ENCODE measurements around the gene PNMA6E.

PNMA6E gene

GRCh38 chrX:153434801-153435200 lies 33.7 kb upstream of the PNMA6E start:
- DNase-seq, result no peak

GRCh38 chrX:153433781-153434285 lies 32.7 kb upstream of the PNMA6E start:
- DNase-seq, result no peak

- DNase-seq, result no peak
These were observed 32.1 kb upstream of the PNMA6E start for GRCh38 chrX:153433161-153433680.

- no peak for DNase-seq
These were observed 29.6 kb upstream of the PNMA6E start for GRCh38 chrX:153430796-153431195.

- no peak for DNase-seq
These were observed 25.1 kb upstream of the PNMA6E start for GRCh38 chrX:153426204-153426603.

GRCh38 chrX:153423652-153424051 lies 22.5 kb upstream of the PNMA6E start:
- no peak for DNase-seq

GRCh38 chrX:153421856-153422255 lies 20.7 kb upstream of the PNMA6E start:
- DNase-seq, result no peak

- no peak for DNase-seq
These were observed 19.9 kb upstream of the PNMA6E start for GRCh38 chrX:153420851-153421599.

- DNase-seq, result no peak
These were observed 16.5 kb upstream of the PNMA6E start for GRCh38 chrX:153417637-153418036.

- no peak for DNase-seq
These were observed 15.8 kb upstream of the PNMA6E start for GRCh38 chrX:153416781-153417450.

GRCh38 chrX:153414856-153415510 lies 13.8 kb upstream of the PNMA6E start:
- peak; percentile 72 for DNase-seq

GRCh38 chrX:153413731-153414130 lies 12.6 kb upstream of the PNMA6E start:
- DNase-seq, result no peak

- no peak for DNase-seq
These were observed 11.9 kb upstream of the PNMA6E start for GRCh38 chrX:153412746-153413720.

GRCh38 chrX:153411988-153412574 lies 10.9 kb upstream of the PNMA6E start:
- peak; percentile 16 for DNase-seq

- DNase-seq, result peak; percentile 35
These were observed 10.3 kb upstream of the PNMA6E start, which contains the start of gene ZFP92 for GRCh38 chrX:153411255-153411987. Gene ZFP92 (plus strand): TSS chrX:153411472. CDS start chrX:153418323, 6,851 bp downstream.

GRCh38 chrX:153410888-153411254 lies 9.7 kb upstream of the PNMA6E start:
- no peak for DNase-seq

- no peak for DNase-seq
These were observed 9.2 kb upstream of the PNMA6E start for GRCh38 chrX:153410373-153410772.

GRCh38 chrX:153409414-153410101 lies 8.4 kb upstream of the PNMA6E start:
- no peak for DNase-seq

GRCh38 chrX:153408871-153409351 lies 7.8 kb upstream of the PNMA6E start:
- DNase-seq, result no peak

- no peak for DNase-seq
These were observed 7.1 kb upstream of the PNMA6E start for GRCh38 chrX:153408221-153408721.
